GM12878 (cell line): ENCODE data around the gene PLEKHA6. TPM values are rescaled to one million over a fixed set of nuclear protein-coding genes. Genes with fewer than 3 reads are reported as not detected.
"Not testable (repeated sequence)": the region's sequence is repeated elsewhere in the genome, so short reads cannot be mapped to it uniquely, and the experiment has no call there.

Source experiments
- ATAC-seq: fragments of 200-7000 bp; cut with Tn5 transposase; 3 replicates; pipeline ENCODE4 v1.9.1; 2020; ENCODE audit warnings: mild to moderate bottlenecking, moderate library complexity
- BruUV-seq: library from RNA; stranded (reverse); fragments of 400-500 nt; replicated peaks from 2 replicates; lab custom pipeline; 2021; lab: Mats Ljungman, UMichigan
- CTCF ChIA-PET: fragments of 300-600 bp; sonication (Branson Sonifier 250); formaldehyde crosslinking; extraction: SDS; loops from one replicate; lab custom pipeline; 2021; ENCODE audit warnings: inconsistent platforms; lab: Yijun Ruan, JAX
- POLR2A ChIA-PET: fragments of 350-600 bp; formaldehyde crosslinking; extraction: SDS; loops from one replicate; lab custom pipeline; 2021; ENCODE audit warnings: inconsistent platforms; lab: Charles Lee
- RAD21 ChIA-PET: fragments of 300-600 bp; sonication (Branson Sonifier 250); formaldehyde crosslinking; loops from one replicate; lab custom pipeline; 2023; ENCODE audit warnings: antibody characterized with exemption; ENCODE audit not compliant: unreplicated experiment; lab: Charles Lee
- SMC1A ChIA-PET: fragments of 300-600 bp; sonication (Branson Sonifier 250); formaldehyde crosslinking; loops from one replicate; lab custom pipeline; 2023; ENCODE audit not compliant: unreplicated experiment, uncharacterized antibody; lab: Charles Lee
- DNase-seq: peaks from one replicate; pipeline ENCODE4 v3.0.0-alpha.2; 2011; ENCODE audit warnings: low read depth, low spot score
- FAIRE-seq: peaks from 3 replicates; lab custom pipeline; 2011; peaks lifted over from hg19 to GRCh38; lab: Jason Lieb, UNC
- H2AFZ ChIP-seq: 2 replicates; pipeline ENCODE4 v1.6.0; 2011; ENCODE audit warnings: low read depth, low read length, control low read depth; ENCODE audit not compliant: control insufficient read depth
- H3K27ac ChIP-seq: 2 replicates; pipeline ENCODE4 v1.5.1; 2011; ENCODE audit warnings: control low read depth; ENCODE audit not compliant: control insufficient read depth, insufficient read depth
- H3K27me3 ChIP-seq, 2 experiments: replicated peaks in 1 of 2; 2 replicates each; pipeline versions ENCODE4 v1.6.0 to v1.6.1; 2011; ENCODE audit warnings: low read length in 1 of 2; ENCODE audit not compliant: control insufficient read depth in 2 of 2, insufficient read depth in 2 of 2
- H3K36me3 ChIP-seq, 2 experiments: 2 replicates each; pipeline ENCODE4 v1.5.1; 2011; ENCODE audit warnings: low read length in 1 of 2; ENCODE audit not compliant: control insufficient read depth in 2 of 2, insufficient read depth in 2 of 2
- H3K4me1 ChIP-seq: 2 replicates; pipeline ENCODE4 v1.6.1; 2011; ENCODE audit warnings: mild to moderate bottlenecking, low read length, moderate library complexity, mixed read lengths; ENCODE audit not compliant: control insufficient read depth, insufficient read depth
- H3K4me2 ChIP-seq: 2 replicates; pipeline ENCODE4 v1.6.0; 2011; ENCODE audit warnings: control low read depth; ENCODE audit not compliant: control insufficient read depth, insufficient read depth
- H3K4me3 ChIP-seq: fragments of 200-600 bp; sonication (generic); 2 replicates; pipeline ENCODE4 v1.5.1; 2016
- H3K79me2 ChIP-seq: 2 replicates; pipeline ENCODE4 v1.6.0; 2011; ENCODE audit warnings: low read length; ENCODE audit not compliant: control insufficient read depth, insufficient read depth
- H3K9ac ChIP-seq: 2 replicates; pipeline ENCODE4 v1.8.0; 2011; ENCODE audit warnings: low read length, control low read depth, mixed read lengths; ENCODE audit not compliant: control insufficient read depth, insufficient read depth
- H3K9me3 ChIP-seq: replicated peaks from 3 replicates; pipeline ENCODE4 v1.5.1; 2011; ENCODE audit warnings: mild to moderate bottlenecking, low read length; ENCODE audit not compliant: control insufficient read depth, insufficient read depth
- H4K20me1 ChIP-seq: 2 replicates; pipeline ENCODE4 v1.6.0; 2011; ENCODE audit not compliant: control insufficient read depth, insufficient read depth
- KAT2A ChIP-seq: conservative IDR thresholded peaks from 2 replicates; pipeline ENCODE4 v1.6.1; 2011; ENCODE audit warnings: low read depth, low read length; ENCODE audit not compliant: control insufficient read depth
- MEF2B ChIP-seq: fragments of 450-650 bp; IDR thresholded peaks from 2 replicates; pipeline ENCODE4 v1.6.1; 2018; ENCODE audit warnings: mild to moderate bottlenecking, moderate library complexity; ENCODE audit not compliant: partially characterized antibody, poor library complexity, severe bottlenecking
- MTA3 ChIP-seq: IDR thresholded peaks from 2 replicates; pipeline ENCODE4 v1.6.1; 2012; ENCODE audit warnings: low read length, inconsistent platforms, borderline replicate concordance
- NFXL1 ChIP-seq: fragments of 450-650 bp; IDR thresholded peaks from 2 replicates; pipeline ENCODE4 v1.6.1; 2017; ENCODE audit warnings: antibody characterized with exemption, mild to moderate bottlenecking, borderline replicate concordance
- PAX8 ChIP-seq: fragments of 450-650 bp; IDR thresholded peaks from 2 replicates; pipeline ENCODE4 v1.6.1; 2017; ENCODE audit warnings: mild to moderate bottlenecking, moderate library complexity
- SMAD5 ChIP-seq: IDR thresholded peaks from 2 replicates; pipeline ENCODE4 v1.6.1; 2016; ENCODE audit warnings: antibody characterized with exemption, low read depth
- SPI1 ChIP-seq: IDR thresholded peaks from 2 replicates; pipeline ENCODE4 v1.6.1; 2011; ENCODE audit warnings: low read depth, mild to moderate bottlenecking, low read length, moderate library complexity, borderline replicate concordance; ENCODE audit not compliant: insufficient read depth
- SUPT20H ChIP-seq: IDR thresholded peaks from 2 replicates; pipeline ENCODE4 v1.6.1; 2011; ENCODE audit warnings: low read depth, mild to moderate bottlenecking, low read length, moderate library complexity, borderline replicate concordance; ENCODE audit not compliant: control insufficient read depth
- TCF7 ChIP-seq: IDR thresholded peaks from 2 replicates; pipeline ENCODE4 v1.6.1; 2014; ENCODE audit warnings: antibody characterized with exemption, borderline replicate concordance
- WGBS: methylation state at CpG from one replicate; pipeline ENCODE4 v1.1.6; 2016; ENCODE audit warnings: low lambda C conversion rate; ENCODE audit not compliant: insufficient replicate concordance, insufficient coverage; ENCODE audit errors: missing lambda C conversion rate; 5-methylcytosine and 5-hydroxymethylcytosine counted together
- in situ Hi-C: fragments of 300-500 bp; cut with MboI; formaldehyde crosslinking; loops from 9 replicates; pipeline ENCODE4 v1.14.3; 2018; ENCODE audit warnings: mixed read lengths
- intact Hi-C: fragments of 100-400 bp; cut with micrococcal nuclease; formaldehyde crosslinking; loops from one replicate; pipeline ENCODE4 v1.14.2; 2022; ENCODE audit not compliant: unreplicated experiment
- polyA plus RNA-seq, 11 experiments: library from polyadenylated mRNA; depleted of rRNA in 4 of 11; unstranded in 6 of 11; stranded (reverse) in 5 of 11; fragments of >200 nt; fragmentation: Nextera tagmentation in 4 of 11; fragmentation: Illumina TruSeq in 1 of 11; extraction: Ambion mirVana in 4 of 11; extraction: Trizol in 1 of 11; gene quantifications; 1 replicate in 1 of 11; 2 replicates in 10 of 11; pipeline versions ENCODE4 v1.2.1 to v1.2.3, GENCODE V29; 2011 to 2016; ENCODE audit warnings: inconsistent platforms in 2 of 11, missing spikeins in 2 of 11, low read depth in 1 of 11
- total RNA-seq, 4 experiments: library from RNA; depleted of rRNA in 3 of 4; stranded (reverse); fragments of >200 nt in 3 of 4; fragmentation: Illumina TruSeq in 1 of 4; extraction: Trizol in 1 of 4; gene quantifications; 2 replicates each; pipeline versions ENCODE4 v1.2.1 to v1.2.3, GENCODE V29; 2013 to 2021

The PLEKHA6 gene
- total and polyA plus RNA-seq, 10 of the 15 experiments (the other 5 are each of a cell fraction or from before 2014, with no cell fraction given): 0.04 to 0.81 (median 0.19) TPM; not detected in 4

- ChIA-PET SMC1A (interaction anchor here (1.4 to 1.5 kb wide), 2 partner anchors 14 to 55 kb away, joined by 3 to 4 read pairs; no protein-coding TSS in a partner anchor), POLR2A (interaction anchor here (1.1 kb wide), 1 partner anchor 10 kb away, joined by 4 read pairs; no protein-coding TSS in a partner anchor), RAD21 (interaction anchor here (1.4 to 2.6 kb wide), 2 partner anchors 9 to 100 kb away, joined by 4 to 7 read pairs; partner anchors contain the start of gene GOLT1A), CTCF (interaction anchor here (0.5 to 2.6 kb wide), 6 partner anchors 10 to 1315 kb away, joined by 3 to 10 read pairs (median 4); no protein-coding TSS in a partner anchor)
- intact Hi-C loops (no loop called here), in situ Hi-C loops (no loop called here)
- no peaks in the 10 kb centered on the region for H4K20me1 ChIP-seq
- H3K27ac ChIP-seq: no peak overlapping the region
- H3K4me3 ChIP-seq: no peak overlapping the region
- no peak overlapping the region for H2AFZ ChIP-seq
- peaks cover 0 to 8% of the 10 kb centered on the region in 2 experiments; a peak in 3 of 4 replicates for H3K27me3 ChIP-seq
- no peak overlapping the region for H3K4me2 ChIP-seq
- H3K9me3 ChIP-seq: no peaks in the 10 kb centered on the region
- WGBS: 2% methylated on average over 4 of the region's 4 CpGs
- no peaks in the 10 kb centered on the region for H3K36me3 ChIP-seq
- no TSS peak for BruUV-seq
- H3K9ac ChIP-seq: no peak overlapping the region
- H3K79me2 ChIP-seq: no peaks in the 10 kb centered on the region
- no peak for DNase-seq
- H3K4me1 ChIP-seq: no peaks in the 10 kb centered on the region
- no peak for ATAC-seq
- FAIRE-seq: no peak
- TF ChIP-seq MEF2B: no peak
- no peak for TF ChIP-seq NFXL1
- TF ChIP-seq SUPT20H: no peak
- no peak for TF ChIP-seq MTA3
- no peak for TF ChIP-seq SPI1
- TF ChIP-seq PAX8: no peak
- TF ChIP-seq SMAD5: no peak
- TF ChIP-seq TCF7: no peak
- TF ChIP-seq KAT2A: no peak
These were observed 46.1 kb downstream of the PLEKHA6 start for GRCh38 chr1:204313675-204314074.

GRCh38 chr1:204310970-204311369 is 48.8 kb downstream of the PLEKHA6 start:
- RAD21 ChIA-PET, in situ Hi-C loops: not testable (repeated sequence)

More at GRCh38 chr1:204310970-204311369, 48.8 kb downstream of the PLEKHA6 start:
- 42% methylated on average over 4 of the region's 4 CpGs for WGBS
- H3K27me3 ChIP-seq, SMC1A ChIA-PET, BruUV-seq, H3K4me2 ChIP-seq, H3K79me2 ChIP-seq, H3K4me3 ChIP-seq, intact Hi-C loops, ATAC-seq, H4K20me1 ChIP-seq, FAIRE-seq, H3K4me1 ChIP-seq, H3K9ac ChIP-seq, H2AFZ ChIP-seq, DNase-seq, H3K36me3 ChIP-seq, H3K27ac ChIP-seq, H3K9me3 ChIP-seq: not testable (repeated sequence)
- ChIA-PET CTCF (interaction anchor here (0.6 to 1.9 kb wide), 2 partner anchors 14 to 35 kb away, joined by 3 to 5 read pairs; no protein-coding TSS in a partner anchor), POLR2A (interaction anchor here (0.7 kb wide), 1 partner anchor 31 kb away, joined by 3 read pairs; no protein-coding TSS in a partner anchor)
